Astrocyte of the cerebellum (primary cell): ENCODE data around the gene SLC39A13.
"Not testable (repeated sequence)": the region's sequence is repeated elsewhere in the genome, so short reads cannot be mapped to it uniquely, and the experiment has no call there.

Experiments
- DNase-seq: peaks from one replicate; pipeline ENCODE4 v3.0.0-alpha.2; 2011; ENCODE audit warnings: low read depth
- H3K4me3 ChIP-seq: 2 replicates; pipeline ENCODE4 v1.5.1; 2011; ENCODE audit warnings: mild to moderate bottlenecking, low read depth, low read length, moderate library complexity
- CTCF ChIP-seq: IDR thresholded peaks from 2 replicates; pipeline ENCODE4 v1.5.1; 2012; ENCODE audit warnings: low read length, low read depth, moderate library complexity, mild to moderate bottlenecking; ENCODE audit errors: missing control alignments
- in situ Hi-C: cut with HindIII; loops from 2 replicates; pipeline ENCODE4 v1.10.0; 2017; ENCODE audit warnings: low sequenced_read_pairs

The SLC39A13 gene

GRCh38 chr11:47448566-47449427 lies 40.4 kb downstream of the SLC39A13 start, which contains the start of gene RAPSN:
Gene RAPSN (minus strand): TSS chr11:47449136. CDS start chr11:47448964, 172 bp downstream.
- H3K4me3 ChIP-seq: no peak within 1 kb of the TSS
- no peak for DNase-seq
- in situ Hi-C loops: no loop called here
- TF ChIP-seq CTCF: no peak

- H3K4me3 ChIP-seq: no peak overlapping the region
- in situ Hi-C loops: no loop called here
- no peak for TF ChIP-seq CTCF
- no peak for DNase-seq
Observed at GRCh38 chr11:47449541-47449940, 41.2 kb downstream of the SLC39A13 start.

DNA sequence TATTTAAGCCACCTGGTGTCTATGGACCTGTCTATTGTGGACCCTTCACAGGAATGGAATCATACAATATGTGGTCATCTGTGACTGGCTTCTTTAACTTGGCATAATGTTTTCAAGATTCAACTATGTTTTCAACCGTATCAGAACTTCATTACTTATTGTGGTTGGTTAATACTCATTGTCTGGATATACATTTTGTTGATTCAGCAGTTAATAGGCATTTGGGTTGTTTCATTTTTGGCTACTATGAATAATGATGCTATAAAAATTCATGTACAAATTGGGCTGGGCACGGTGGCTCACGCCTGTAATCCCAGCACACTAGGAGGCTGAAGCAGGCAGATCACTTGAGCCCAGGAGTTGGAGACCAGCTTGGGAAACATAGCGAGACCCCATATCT lies 43.0 kb downstream of the SLC39A13 start:
- no peak for DNase-seq
- in situ Hi-C loops: no loop called here
- no peak overlapping the region for H3K4me3 ChIP-seq
- no peak for TF ChIP-seq CTCF

- no peak for DNase-seq
- in situ Hi-C loops: no loop called here
- no peak overlapping the region for H3K4me3 ChIP-seq
- TF ChIP-seq CTCF: no peak
Observed at GRCh38 chr11:47451990-47452389, 43.6 kb downstream of the SLC39A13 start.

DNA sequence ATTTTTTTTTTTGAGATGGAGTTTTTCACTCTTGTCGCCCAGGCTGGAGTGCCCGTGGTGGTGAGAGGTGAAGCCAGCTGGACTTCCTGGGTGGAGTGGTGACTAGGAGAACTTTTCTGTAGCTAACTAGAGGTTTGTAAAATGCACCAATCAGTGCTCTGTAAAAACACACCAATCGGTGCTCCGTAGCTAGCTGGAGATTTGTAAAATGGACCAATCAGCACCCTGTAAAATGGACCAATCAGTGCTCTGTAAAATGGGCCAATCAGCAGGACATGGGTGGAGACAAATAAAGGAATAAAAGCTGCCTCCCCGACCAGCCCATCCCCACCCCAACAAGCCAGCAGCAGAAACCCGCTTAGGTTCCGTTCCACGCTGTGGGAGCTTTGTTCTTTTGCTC lies 45.0 kb downstream of the SLC39A13 start:
- TF ChIP-seq CTCF: no peak
- DNase-seq: no peak

GRCh38 chr11:47454258-47454671 lies 45.9 kb downstream of the SLC39A13 start:
- peak; percentile 78 for DNase-seq
- H3K4me3 ChIP-seq, in situ Hi-C loops: not testable (repeated sequence)
- TF ChIP-seq CTCF: peak; percentile 93

More for the DNA sequence above, 45.0 kb downstream of the SLC39A13 start:
- no peak overlapping the region for H3K4me3 ChIP-seq
- in situ Hi-C loops: no loop called here
